ENCODE data around the gene ZBTB45.

- TF ChIP-seq, protein P1, sequence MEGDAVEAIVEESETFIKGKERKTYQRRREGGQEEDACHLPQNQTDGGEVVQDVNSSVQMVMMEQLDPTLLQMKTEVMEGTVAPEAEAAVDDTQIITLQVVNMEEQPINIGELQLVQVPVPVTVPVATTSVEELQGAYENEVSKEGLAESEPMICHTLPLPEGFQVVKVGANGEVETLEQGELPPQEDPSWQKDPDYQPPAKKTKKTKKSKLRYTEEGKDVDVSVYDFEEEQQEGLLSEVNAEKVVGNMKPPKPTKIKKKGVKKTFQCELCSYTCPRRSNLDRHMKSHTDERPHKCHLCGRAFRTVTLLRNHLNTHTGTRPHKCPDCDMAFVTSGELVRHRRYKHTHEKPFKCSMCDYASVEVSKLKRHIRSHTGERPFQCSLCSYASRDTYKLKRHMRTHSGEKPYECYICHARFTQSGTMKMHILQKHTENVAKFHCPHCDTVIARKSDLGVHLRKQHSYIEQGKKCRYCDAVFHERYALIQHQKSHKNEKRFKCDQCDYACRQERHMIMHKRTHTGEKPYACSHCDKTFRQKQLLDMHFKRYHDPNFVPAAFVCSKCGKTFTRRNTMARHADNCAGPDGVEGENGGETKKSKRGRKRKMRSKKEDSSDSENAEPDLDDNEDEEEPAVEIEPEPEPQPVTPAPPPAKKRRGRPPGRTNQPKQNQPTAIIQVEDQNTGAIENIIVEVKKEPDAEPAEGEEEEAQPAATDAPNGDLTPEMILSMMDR (IDR thresholded peaks at IDR 0.05), result peak in 1 of 4 experiments; percentile 12
- no peak for TF ChIP-seq POLR2A (IDR thresholded peaks at IDR 0.05)
Measured at GRCh38 chr19:58544591-58545285, 25.1 kb upstream of the ZBTB45 start.
